Pancreas (tissue), 10 donors: ENCODE measurements around the gene GSTT4. TPM values are rescaled to one million over a fixed set of nuclear protein-coding genes. Genes with fewer than 3 reads are reported as not detected.
"Not testable (repeated sequence)": the region's sequence is repeated elsewhere in the genome, so short reads cannot be mapped to it uniquely, and the experiment has no call there.

Source experiments
- ATAC-seq, 4 donors: fragments of 200-7000 bp; cut with Tn5 transposase; one replicate each; pipeline versions ENCODE4 v1.8.0 to v1.9.1; 2020; ENCODE audit warnings: mild to moderate bottlenecking in 4 of 4, moderate library complexity in 4 of 4
- DNase-seq, 6 donors: peaks; one replicate each; pipeline ENCODE4 v3.0.0-alpha.2; 2020
- FAIRE-seq: peaks from 2 replicates; lab custom pipeline; 2012; peaks lifted over from hg19 to GRCh38; lab: Jason Lieb, UNC
- H3K27ac ChIP-seq, 4 donors: fragments of 200-600 bp; sonication (generic); 1 replicate in 3 of 4; 2 replicates in 1 of 4; pipeline versions ENCODE4 v1.5.0 to v1.8.0; 2020
- H3K27me3 ChIP-seq, 4 donors: fragments of 200-600 bp; one replicate each; pipeline ENCODE4 v1.8.0; 2021
- H3K36me3 ChIP-seq, 3 donors: fragments of 200-600 bp; sonication (generic) in 1 of 3; one replicate each; pipeline versions ENCODE4 v1.5.0 to v1.8.0; 2020 to 2021
- H3K4me1 ChIP-seq, 3 donors: fragments of 200-600 bp; one replicate each; pipeline ENCODE4 v1.8.0; 2021
- H3K4me3 ChIP-seq, 4 donors: fragments of 200-600 bp; sonication (generic) in 2 of 4; one replicate each; pipeline versions ENCODE4 v1.5.0 to v1.8.0; 2020 to 2021
- H3K9me3 ChIP-seq, 4 donors: fragments of 200-600 bp; one replicate each; pipeline ENCODE4 v1.8.0; 2021
- WGBS, 2 donors: extraction: QIAGEN DNeasy Blood & Tissue Kit; methylation state at CpG; one replicate each; pipeline ENCODE4 v1.1.7; 2013; 5-methylcytosine and 5-hydroxymethylcytosine counted together
- intact Hi-C, 3 donors: fragments of 100-400 bp; cut with DNase I; formaldehyde crosslinking; loops; one replicate each; pipeline versions ENCODE4 v1.11.1 to v1.14.2; 2022
- polyA plus RNA-seq, 2 donors: library from polyadenylated mRNA; stranded (reverse); fragments of 200-250 nt; gene quantifications; one replicate each; pipeline ENCODE4 v1.2.3, GENCODE V29; 2013
- total RNA-seq, 6 donors: library from RNA; stranded (reverse); fragmentation: NEBNext Ultra II Directional in 4 of 6; extraction: Animal tissue kit (Norgen Biotek cat#: 25700) in 4 of 6; gene quantifications; one replicate each; pipeline versions ENCODE4 v1.2.1 to v1.2.4, GENCODE V29; 2021 to 2023
- donor health status: healthy with polysubstance abuse.
- donor health status: DM: no; HTN: no; CAD: no; lungs with moderate emphysema.
- donor health status: DM: no; HTN: no; CAD: no.
- donor health status: control.
- donor health status: control.
- donor health status: Bipolar disorder and iron deficiency.
- donor health status: DM: yes; HTN: yes; CAD: no.
- donor health status: DM: no; HTN: no; CAD: no.
- donor health status: DM: no; HTN: no; CAD: no.
- donor health status: DM: yes; HTN: yes; CAD: no.

Gene GSTT4
- total and polyA plus RNA-seq, 8 donors = not detected

- DNase-seq, H3K4me1 ChIP-seq, intact Hi-C loops, H3K4me3 ChIP-seq, H3K9me3 ChIP-seq, H3K27ac ChIP-seq, H3K36me3 ChIP-seq, ATAC-seq, H3K27me3 ChIP-seq, FAIRE-seq: not testable (repeated sequence)
- WGBS, 2 donors = 51 to 68% methylated on average over 9 to 11 of the region's 11 CpGs
Measured at GRCh38 chr22:23952794-23953405, 52.4 kb downstream of the GSTT4 start.

DNA sequence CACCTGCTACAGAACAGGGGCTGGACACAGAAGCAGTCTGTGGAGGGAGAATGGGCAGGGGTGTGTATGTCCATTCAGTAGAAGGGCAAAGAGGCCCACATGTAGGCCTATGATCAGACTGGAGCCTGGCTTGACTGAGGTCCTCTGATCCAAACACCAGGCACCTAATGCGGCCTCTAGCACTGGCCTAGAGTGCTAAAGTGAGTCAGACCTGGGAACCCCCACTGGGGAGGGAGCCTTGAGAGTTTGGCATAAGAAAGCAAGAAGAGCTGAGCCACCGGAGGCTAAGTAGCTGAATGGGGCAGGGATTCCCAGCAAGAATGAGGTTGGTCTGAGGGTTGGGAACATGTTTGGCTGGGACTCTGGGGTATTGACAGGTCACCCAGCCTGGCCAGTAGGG is 53.9 kb downstream of the GSTT4 start:
- FAIRE-seq, H3K4me3 ChIP-seq, H3K36me3 ChIP-seq, H3K27ac ChIP-seq, ATAC-seq, H3K27me3 ChIP-seq, DNase-seq, H3K9me3 ChIP-seq, H3K4me1 ChIP-seq, intact Hi-C loops: not testable (repeated sequence)
- 86 to 88% methylated on average over 2 of the region's 2 CpGs for WGBS, 2 donors

- H3K36me3 ChIP-seq, H3K27ac ChIP-seq, H3K27me3 ChIP-seq, intact Hi-C loops, FAIRE-seq, H3K4me3 ChIP-seq, H3K9me3 ChIP-seq, H3K4me1 ChIP-seq, ATAC-seq: not testable (repeated sequence)
- peak in 1 of 6 donors; percentile 34 for DNase-seq
- 78 to 84% methylated on average over 18 of the region's 18 CpGs for WGBS, 2 donors
Measured at GRCh38 chr22:23949764-23950163, 55.5 kb downstream of the GSTT4 start.

Other genes starting within 250 kb of the GSTT4 start
- gene C22orf15, start 242.5 kb downstream of the GSTT4 start, total RNA-seq = not detected
- gene C22orf15, start 242.5 kb downstream of the GSTT4 start, polyA plus RNA-seq = not detected
- 10 to 100 TPM; 30.6 to 75.5 (median 50.6) TPM for gene CHCHD10, start 237.5 kb downstream of the GSTT4 start, total RNA-seq
- 100 to 1,000 TPM in 1 of 2 donors, 10 to 100 TPM in 1; 81.2 to 134 TPM for gene CHCHD10, start 237.5 kb downstream of the GSTT4 start, polyA plus RNA-seq
- 10 to 100 TPM in 1 of 6 donors, 1 to 10 TPM in 1, under 1 TPM in 4; 0.43 to 17.6 (median 0.60) TPM for gene MMP11, start 232.6 kb downstream of the GSTT4 start, total RNA-seq
- gene MMP11, start 232.6 kb downstream of the GSTT4 start, polyA plus RNA-seq = 1 to 10 TPM in 1 of 2 donors, under 1 TPM in 1; 0.87 to 1.3 TPM
- 10 to 100 TPM; 25.2 to 36.8 (median 30.4) TPM for gene SMARCB1, start 218.5 kb downstream of the GSTT4 start, total RNA-seq
- 10 to 100 TPM; 28.2 to 37.1 TPM for gene SMARCB1, start 218.5 kb downstream of the GSTT4 start, polyA plus RNA-seq
- 10 to 100 TPM; 13.0 to 26.5 (median 19.1) TPM for gene DERL3, start 166.4 kb downstream of the GSTT4 start, total RNA-seq
- 10 to 100 TPM; 19.7 to 26.3 TPM for gene DERL3, start 166.4 kb downstream of the GSTT4 start, polyA plus RNA-seq
- gene SLC2A11, start 147.6 kb downstream of the GSTT4 start, total RNA-seq = 10 to 100 TPM; 10.3 to 20.2 (median 14.7) TPM
- gene SLC2A11, start 147.6 kb downstream of the GSTT4 start, polyA plus RNA-seq = 10 to 100 TPM; 19.2 to 21.9 TPM
- 100 to 1,000 TPM; 128 to 269 (median 192) TPM for gene MIF, start 111.1 kb downstream of the GSTT4 start, total RNA-seq
- gene MIF, start 111.1 kb downstream of the GSTT4 start, polyA plus RNA-seq = 100 to 1,000 TPM; 353 to 476 TPM
- 10 to 100 TPM in 2 of 6 donors, 1 to 10 TPM in 4; 4.4 to 12.4 (median 9.7) TPM for gene GSTT2B, start 44.3 kb downstream of the GSTT4 start, total RNA-seq
- 10 to 100 TPM; 16.8 to 59.8 TPM for gene GSTT2B, start 44.3 kb downstream of the GSTT4 start, polyA plus RNA-seq
- 1 to 10 TPM in 5 of 6 donors, under 1 TPM in 1; 0.79 to 4.1 (median 1.7) TPM for gene DDTL, start 38.6 kb downstream of the GSTT4 start, total RNA-seq
- 1 to 10 TPM; 1.4 to 2.8 TPM for gene DDTL, start 38.6 kb downstream of the GSTT4 start, polyA plus RNA-seq
- gene DDT, start 31.0 kb downstream of the GSTT4 start, total RNA-seq = 100 to 1,000 TPM in 3 of 6 donors, 10 to 100 TPM in 3; 77.5 to 188 (median 108) TPM
- 100 to 1,000 TPM; 125 to 204 TPM for gene DDT, start 31.0 kb downstream of the GSTT4 start, polyA plus RNA-seq
- gene GSTT2, start 25.3 kb downstream of the GSTT4 start, total RNA-seq = 1 to 10 TPM in 2 of 6 donors, under 1 TPM in 1, not detected in 3; 0.79 to 1.5 (median 1.2) TPM
- 1 to 10 TPM in 1 of 2 donors, under 1 TPM in 1; 0.54 to 1.0 TPM for gene GSTT2, start 25.3 kb downstream of the GSTT4 start, polyA plus RNA-seq
- 10 to 100 TPM; 25.1 to 43.4 (median 26.0) TPM for gene CABIN1, start 5.9 kb upstream of the GSTT4 start, total RNA-seq
- gene CABIN1, start 5.9 kb upstream of the GSTT4 start, polyA plus RNA-seq = 10 to 100 TPM; 46.4 to 58.7 TPM
- 1 to 10 TPM in 4 of 6 donors, under 1 TPM in 2; 0.35 to 7.2 (median 1.6) TPM for gene SUSD2, start 176.0 kb upstream of the GSTT4 start, total RNA-seq
- 1 to 10 TPM; 3.1 to 3.4 TPM for gene SUSD2, start 176.0 kb upstream of the GSTT4 start, polyA plus RNA-seq
- gene GGT5, start 239.6 kb upstream of the GSTT4 start, total RNA-seq = 10 to 100 TPM in 4 of 6 donors, 1 to 10 TPM in 2; 2.3 to 18.3 (median 11.4) TPM
- gene GGT5, start 239.6 kb upstream of the GSTT4 start, polyA plus RNA-seq = 10 to 100 TPM; 12.3 to 15.9 TPM